NCI-H1417 (cell line): ENCODE measurements around the gene RXRA.

ENCODE experiments used
- DNase-seq, 3 experiments: peaks; one replicate each; lab custom pipeline; 2025; lab: John Stamatoyannopoulos, UW

Gene RXRA

DNA sequence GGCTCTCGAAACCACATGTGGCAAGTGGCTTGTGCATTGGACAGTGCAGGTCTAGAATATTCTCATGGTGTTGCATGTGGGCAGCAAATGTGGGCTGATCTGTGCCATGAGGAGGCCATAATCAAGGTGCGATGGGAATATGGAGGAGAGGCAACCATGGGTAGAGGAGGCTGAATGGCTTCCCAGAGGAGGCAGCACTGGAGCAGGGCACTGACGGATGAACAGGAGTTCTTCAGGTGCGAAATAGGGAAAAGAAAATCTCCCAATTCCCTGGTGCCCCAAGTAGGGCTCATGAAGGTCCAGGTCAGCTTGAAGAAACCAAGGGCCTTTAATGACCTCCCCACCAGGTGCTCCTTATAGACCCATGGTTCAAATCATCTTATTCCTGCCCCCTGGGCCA, 126.5 kb downstream of the RXRA start:
- no peak for DNase-seq

DNA sequence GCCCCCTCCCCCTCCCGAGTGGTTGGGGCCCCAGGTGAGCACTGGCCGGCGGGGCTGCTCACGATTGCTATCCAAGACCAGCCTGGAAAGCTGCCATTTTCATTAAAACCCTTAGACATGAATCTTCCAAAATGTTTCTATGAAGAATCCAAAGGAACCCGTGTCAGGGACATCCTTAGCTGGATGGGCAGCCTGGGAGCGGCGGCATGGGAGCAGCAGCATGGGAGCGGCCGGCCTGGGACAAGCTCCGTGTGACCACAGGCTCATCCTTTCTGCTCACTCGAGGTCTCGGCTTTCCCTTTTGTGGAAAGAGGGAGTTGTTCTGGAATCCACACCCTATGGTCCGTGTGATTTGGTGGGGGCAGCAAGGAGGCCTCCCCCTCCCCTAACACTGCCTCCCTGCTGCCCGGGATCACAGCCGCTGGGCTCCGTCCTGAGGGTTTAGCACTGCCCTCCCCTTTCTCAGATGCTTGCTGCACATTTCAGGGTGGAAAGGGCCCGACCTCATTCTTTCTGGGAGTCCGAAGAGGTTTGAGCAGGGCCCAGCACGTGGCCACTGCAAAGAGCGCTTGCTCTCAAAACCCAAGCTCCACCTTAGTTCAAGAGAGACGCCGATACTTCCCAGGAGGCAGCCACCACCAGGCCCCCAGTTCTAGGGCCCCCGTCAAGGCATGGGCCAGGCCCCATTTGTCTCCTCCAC, 127.7 kb downstream of the RXRA start:
- no peak for DNase-seq

DNA sequence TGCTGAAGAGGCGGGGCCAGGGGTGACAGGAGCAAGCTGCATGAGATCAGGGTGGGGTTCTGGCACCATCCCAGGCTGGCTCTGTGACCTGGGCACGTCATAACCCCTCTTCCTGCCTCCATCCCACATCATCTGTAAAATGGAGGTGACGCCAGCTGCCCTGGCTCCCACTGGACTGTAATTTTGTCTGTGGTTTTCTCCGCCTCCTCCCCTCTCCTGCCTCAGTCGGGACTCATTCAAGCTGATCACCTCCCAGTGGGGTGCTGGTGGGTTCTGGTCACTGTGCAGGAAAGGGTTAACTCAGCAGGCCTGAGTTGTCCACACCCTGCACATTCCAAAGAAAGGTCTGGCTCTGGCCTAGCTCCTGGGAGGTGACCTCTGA, 128.2 kb downstream of the RXRA start:
- no peak for DNase-seq

DNA sequence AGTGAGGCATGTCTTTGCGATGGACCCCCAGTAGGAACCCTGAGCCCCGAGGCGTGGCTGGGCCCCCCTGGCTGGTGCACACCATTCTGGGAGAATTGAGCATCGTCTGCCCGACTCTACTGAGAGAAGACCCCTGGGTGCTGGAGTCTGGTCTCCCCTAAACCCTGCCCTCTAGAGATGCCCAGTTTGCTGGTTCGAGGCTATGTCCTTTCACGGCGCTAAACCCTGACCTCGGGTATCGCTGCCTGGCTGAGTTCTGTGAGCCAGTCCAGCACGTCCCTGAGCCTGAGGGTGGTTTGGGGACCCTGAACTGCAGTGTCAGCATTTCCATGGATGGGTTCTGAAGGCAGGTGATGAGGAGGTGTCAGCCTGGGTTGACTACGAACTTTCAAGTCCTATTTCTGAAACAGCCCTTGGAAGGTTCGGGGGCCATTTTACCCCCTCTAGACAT, 128.8 kb downstream of the RXRA start:
- no peak for DNase-seq

DNA sequence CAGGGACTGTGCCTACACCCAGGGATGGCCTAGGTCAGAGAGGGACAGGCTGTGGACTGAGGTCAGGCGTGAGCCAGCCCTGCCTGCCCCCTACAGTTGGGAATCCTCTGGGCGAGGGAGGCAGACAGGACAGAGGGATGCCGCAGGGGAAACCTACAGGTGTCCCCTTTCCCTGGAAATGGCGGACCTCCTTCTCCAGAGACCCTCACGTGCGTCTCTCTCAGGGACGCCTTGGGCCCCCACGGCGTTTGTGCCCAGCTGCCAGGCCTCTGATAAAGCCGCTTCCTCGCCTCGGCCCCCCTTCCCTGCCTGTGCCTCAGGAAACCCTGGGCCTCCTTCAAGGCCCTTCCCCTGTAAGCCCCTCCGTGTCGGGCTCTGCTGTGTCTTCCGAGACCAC, 129.3 kb downstream of the RXRA start:
- DNase-seq, result no peak

DNA sequence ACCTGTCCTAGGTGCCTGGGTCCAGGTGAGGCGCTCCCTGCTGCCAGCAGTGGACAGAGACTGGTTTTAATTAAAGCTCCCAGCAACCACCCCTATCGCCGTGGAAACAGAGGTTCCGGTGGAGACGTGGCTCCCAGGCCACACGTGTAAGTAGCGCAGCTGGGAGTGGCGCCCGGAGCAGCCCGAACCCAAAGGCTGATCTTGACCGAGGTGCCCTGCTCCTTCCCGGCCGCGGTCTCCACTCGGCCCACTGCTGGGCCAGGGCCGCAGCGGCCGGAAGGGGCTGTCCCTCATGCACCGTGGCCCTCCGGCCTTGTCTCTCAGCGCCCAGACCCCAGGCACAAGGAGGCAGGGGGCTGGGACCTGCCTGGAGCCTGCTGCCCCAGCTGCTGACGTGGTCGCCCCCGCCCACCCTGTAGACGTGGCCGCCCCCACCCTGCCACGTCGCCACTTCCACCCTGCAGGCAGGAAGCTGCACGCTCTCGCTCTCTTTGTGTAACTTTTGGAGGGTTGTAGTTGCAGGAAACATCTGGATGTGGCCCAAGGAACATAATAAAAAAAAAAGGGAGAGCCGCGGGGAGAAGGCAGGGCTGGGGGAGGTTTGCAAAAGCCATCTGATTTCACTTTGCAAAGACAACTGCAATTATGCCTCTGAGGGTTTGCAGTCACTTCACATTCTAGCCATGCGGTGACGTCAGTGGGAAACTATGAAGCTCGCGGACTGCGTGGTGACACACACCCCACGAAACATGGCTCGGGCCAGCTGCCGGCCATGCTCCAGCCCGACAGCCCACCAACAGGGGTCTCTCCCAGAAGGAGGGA, 129.9 kb downstream of the RXRA start:
- DNase-seq, result peak in 2 of 3 experiments; percentile 37 to 70

DNA sequence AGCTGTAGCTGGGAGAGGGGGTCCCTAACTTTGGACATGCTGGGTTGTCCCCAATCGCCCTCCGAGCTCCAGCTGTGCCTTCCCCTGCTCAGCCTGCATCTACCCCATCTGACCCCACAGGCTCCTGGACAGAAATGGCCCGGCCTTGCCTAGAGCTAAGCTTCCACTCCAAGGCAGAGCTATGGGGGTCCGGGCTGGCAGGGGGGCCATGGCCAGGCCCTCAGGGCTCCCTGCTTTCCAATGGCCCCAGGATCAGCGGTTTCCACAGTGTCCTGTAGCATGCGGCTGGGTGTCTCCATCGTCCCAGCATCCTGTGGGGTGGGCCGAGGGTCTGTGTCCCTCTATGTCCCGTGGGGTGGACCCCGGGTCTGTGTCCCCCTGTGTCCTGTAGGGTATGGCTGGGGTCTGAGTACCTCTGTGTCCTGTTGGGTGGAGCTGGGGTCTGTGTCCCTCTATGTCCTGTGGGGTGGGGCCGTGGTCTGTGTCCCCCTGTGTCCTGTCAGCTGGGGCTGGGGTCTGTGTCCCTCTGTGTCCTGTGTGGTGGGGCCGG, 130.6 kb downstream of the RXRA start:
- DNase-seq, result no peak

DNA sequence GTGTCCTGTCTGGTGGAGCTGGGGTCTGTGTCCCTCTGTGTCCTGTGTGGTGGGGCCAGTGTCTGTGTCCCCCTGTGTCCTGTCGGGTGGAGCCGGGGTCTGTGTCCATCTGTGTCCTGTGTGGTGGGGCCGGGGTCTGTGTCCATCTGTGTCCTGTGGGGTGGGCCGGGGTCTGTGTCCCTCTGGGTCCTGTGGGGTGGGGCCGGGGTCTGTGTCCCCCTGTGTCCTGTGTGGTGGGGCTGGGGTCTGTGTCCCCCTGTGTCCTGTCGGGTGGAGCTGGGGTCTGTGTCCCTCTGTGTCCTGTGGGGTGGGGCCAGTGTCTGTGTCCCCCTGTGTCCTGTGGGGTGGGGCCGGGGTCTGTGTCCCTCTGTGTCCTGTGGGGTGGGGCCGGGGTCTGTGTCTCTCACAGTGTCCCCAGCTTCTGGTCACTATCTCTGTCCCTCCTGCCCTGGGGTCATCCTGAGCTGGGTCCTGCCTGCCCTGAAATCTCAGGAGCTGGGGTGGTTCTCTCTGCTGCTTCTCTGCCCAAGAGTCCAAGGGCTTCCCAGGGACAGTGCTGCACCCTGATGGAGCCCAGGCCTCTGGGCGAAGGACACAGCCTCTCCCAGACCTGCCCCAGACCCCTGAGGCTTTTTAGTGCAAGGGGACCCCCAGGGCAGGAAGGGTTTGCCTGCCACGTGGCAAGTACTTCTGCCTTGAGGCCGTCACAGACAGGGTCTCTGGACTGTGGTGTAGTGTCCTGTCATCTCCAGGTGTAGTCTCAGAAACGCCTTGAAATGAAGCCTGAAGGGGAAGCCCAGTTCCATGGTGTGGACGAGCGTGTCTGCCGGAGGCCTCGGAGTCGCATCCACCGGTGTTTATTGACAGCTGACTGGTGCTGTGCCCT, 131.3 kb downstream of the RXRA start:
- no peak for DNase-seq

DNA sequence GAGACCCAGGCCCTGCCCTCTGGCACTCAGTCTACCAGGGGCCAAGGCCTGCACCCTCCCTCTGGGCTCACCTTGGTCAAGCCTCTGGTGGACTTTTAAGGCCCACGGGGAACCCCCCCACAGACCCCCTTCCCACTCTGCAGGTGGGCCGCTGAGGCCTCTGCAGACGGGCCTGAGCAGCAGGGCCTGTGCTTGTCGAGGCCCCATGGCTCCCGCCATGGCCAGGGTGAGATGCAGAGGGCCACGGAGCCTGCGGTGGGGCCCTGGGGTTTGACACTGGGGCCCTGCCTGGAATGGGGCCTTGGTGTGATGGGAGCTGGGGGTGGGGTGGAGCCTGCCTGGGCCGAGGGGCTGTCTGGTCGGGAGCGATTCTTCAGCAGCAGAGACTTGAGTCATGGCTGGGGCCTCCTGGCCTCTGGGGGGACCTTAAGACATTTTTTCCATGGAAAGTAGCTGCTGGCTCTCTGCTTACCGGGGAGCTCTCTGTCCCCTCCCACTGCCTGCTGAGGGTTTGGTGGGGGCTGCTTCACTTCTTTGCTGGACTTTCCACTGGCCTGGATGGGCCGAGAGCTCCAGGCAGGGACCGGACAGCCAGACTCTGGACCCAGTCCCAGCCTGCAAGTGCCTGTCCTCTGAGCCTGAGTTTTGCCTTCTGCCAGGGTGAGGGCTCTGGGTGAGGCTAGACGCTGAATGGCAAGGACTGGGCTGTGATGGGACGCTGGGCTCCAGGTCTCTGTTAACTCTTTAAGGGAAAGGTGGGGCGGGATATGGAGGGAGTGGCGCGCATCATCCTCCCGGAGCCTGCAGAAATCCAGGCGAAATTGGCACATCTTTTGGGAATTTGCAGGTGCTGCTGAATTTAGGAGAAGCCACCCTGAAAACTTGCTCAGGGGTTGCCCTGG, 132.2 kb downstream of the RXRA start:
- no peak for DNase-seq

DNA sequence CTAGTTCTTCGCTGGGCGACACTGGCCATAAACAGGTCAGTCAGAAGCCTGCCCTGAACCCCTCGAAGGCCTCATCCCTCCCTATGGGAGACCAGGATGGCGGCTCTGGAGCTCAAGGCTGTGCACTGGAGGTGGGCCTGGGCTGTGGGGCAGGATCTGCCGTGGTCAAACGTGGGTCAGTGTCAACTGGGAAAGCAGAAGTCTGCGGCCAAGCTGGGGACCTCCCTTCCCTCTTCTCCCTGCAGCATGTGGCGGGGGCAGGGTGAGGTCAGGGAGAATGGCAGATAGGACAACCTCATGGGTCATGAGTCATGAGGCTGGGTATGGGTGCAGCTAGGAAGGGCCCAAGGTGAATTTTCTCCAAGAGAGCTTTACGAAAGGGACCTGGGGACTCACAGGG, 132.9 kb downstream of the RXRA start:
- DNase-seq, result no peak

DNA sequence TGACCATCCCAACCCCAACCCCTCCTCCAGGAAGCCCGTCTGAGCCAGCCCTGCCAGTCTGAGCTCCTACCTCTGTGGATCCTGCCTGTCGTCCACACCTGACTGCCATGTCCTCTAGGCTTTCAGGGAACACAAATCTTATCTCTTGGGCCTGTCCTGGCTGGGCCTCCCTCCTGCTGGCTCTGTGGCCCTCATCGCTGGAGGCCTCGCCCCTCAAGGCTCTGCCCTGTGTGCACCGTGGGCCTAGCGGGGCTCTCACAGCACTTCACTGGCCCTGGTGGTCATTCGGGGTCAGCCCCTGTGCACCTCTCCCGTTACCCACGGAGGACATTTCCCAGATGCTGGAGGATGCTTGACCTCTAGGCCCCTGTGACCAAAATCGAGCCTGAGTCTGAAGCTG, 133.3 kb downstream of the RXRA start:
- DNase-seq, result no peak

DNA sequence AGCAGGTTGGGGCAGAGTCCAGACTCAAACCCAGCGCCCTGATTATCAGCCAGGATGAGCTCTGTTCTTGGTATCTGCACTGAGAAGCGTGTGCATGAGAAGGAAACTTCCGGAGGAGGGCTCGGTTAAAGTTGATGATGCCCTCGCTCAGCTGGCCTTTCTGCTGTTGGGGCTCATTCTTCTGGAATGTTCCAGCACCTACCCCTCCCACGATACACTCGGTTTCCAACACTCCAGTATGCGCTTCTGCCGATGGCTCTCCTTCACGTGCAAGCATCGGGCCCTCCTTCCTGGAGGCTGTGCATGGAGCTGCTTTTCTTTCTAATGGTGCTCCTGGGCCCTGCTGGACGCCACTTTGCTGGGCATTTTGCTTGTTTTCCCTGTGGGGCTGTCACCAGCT, 134.0 kb downstream of the RXRA start:
- DNase-seq, result peak in 2 of 3 experiments; percentile 9 to 41

DNA sequence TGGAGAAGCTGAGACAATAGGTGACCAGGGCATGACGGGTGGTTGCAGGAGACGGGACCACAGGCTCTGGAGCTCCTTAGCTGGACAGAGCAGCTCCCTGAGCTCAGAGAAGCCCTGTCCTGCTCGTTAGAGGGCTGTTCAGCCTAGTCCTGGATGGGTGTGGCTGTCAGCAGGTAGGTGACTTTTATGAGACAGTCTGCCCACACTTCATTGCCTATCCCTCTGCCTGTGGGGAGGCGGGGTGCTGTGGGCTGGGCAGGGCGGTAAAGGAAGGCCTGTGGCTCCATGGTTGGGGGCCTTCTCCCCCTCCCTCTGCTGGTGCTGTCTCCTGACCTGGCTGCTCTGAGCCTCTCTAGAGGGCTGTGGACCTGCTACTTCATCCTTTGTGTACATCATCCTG, 134.6 kb downstream of the RXRA start:
- no peak for DNase-seq

DNA sequence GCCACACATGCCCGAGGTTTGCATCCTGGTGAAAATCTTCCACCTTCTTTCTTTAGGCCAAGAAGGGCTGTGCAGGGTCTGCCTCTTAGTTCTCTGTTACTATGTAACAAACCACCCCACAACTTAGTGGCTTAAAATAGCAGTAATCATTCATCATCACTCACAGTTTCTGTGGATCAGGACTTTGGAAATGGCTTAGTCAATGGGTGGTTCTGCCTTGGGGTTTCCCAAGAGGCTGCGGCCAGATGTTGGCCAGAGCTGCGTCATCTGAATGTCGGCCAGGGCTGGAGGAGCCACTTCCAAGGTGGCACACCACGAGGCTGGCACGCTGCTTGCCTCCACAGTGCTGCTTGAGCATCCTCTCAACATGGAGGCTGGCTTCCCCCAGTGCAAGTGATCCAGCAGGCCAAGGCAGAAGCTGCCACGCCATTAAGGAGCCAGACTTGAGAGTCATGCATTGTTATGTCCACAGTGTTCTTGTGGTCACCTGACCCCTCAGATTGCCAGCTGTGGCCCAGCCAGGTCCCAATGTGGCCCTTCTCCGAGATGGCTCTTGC, 135.2 kb downstream of the RXRA start:
- DNase-seq, result no peak

DNA sequence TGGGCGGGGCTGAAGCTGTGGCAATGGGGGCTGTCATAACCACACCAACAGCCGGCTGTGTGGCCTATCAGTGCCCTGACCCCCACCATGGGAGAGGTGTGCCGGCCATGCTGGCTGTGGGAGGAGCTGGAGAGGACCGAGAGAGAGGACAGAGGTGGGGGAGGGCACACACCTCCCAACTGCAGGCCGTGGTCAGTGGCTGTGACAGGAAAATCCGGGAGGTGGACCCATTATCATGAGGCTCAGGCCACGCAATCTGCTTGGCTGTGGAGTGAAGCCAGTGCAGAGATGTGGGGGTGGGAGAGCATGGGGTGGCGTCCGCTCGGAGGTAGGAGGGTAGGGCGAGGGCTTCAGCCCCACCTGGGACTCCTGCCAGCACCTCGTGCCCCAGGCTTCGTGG, 136.1 kb downstream of the RXRA start:
- no peak for DNase-seq

DNA sequence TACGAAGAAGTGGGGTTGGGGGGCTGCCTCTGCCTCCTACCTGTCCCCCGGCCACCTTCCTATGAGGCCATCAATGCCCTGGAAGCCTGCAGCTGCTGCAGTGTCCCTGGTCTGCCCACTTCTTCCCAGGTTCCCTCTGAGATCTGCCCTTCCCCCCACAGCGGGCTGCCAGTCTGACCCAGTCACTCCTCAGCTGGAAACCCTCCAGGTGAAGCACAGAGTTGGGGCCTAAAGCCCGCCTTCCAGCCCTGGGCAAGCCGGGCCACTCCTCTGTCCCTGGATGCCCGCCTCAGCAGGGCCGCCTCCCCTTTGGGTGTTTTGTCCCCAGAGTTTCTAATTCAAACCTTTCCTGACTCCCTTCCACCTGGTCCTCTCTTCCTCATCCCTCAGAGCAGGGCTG, 137.0 kb downstream of the RXRA start:
- DNase-seq, result no peak

DNA sequence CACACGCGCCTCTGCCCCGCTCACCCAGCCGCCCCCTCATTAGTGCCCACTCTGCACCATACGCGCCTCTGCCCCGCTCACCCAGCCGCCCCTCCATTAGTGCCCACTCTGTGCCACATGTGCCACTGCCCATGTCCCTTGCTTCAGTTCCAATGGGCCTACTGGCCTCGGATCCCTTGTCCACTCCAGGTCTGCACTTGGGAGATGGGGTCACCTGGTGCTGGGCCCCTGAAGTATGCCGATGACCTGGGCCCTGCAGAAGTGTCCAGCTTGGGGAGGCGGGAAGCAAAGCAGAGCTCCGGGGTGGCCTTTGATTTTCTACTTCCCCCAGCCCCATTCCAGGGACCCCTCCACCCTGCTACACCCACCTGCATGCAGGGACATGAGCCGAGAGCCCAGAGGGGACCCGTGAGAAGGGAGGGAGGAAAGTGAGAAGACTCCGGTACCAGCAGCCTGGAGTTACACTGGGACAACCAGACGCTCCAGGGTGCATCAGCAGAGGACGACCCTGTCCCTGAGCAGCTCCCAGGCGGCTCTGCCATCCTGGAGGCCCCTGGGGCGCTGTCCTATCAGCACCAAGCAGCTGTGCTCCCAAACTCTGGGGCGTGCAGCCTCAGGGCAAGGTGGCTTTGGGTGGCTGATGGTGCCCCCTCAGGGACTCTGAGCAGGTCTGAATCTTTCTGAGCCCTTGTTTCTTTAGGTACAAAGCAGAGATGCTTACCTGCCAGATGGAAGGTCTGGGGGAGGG, 140.8 kb downstream of the RXRA start:
- no peak for DNase-seq

DNA sequence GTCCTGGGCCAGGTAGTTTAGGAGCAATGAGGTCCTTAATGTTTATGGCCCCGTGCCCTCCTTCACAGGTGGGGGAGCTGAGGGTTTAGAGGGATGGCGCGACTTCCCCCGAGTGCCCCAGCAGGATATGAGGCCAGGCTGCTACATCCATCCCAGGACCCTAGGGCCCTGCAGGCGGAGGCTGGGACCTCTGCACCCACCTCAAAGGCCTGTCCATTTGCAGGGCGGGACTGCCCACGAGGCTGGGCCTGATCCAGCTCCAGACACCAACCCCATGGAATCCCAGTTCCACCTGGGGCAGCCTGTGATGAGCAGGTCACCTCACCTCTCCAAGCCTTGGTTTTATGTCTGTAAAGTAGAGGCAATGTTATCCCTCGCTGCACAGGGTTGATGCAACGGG, 142.1 kb downstream of the RXRA start:
- no peak for DNase-seq

DNA sequence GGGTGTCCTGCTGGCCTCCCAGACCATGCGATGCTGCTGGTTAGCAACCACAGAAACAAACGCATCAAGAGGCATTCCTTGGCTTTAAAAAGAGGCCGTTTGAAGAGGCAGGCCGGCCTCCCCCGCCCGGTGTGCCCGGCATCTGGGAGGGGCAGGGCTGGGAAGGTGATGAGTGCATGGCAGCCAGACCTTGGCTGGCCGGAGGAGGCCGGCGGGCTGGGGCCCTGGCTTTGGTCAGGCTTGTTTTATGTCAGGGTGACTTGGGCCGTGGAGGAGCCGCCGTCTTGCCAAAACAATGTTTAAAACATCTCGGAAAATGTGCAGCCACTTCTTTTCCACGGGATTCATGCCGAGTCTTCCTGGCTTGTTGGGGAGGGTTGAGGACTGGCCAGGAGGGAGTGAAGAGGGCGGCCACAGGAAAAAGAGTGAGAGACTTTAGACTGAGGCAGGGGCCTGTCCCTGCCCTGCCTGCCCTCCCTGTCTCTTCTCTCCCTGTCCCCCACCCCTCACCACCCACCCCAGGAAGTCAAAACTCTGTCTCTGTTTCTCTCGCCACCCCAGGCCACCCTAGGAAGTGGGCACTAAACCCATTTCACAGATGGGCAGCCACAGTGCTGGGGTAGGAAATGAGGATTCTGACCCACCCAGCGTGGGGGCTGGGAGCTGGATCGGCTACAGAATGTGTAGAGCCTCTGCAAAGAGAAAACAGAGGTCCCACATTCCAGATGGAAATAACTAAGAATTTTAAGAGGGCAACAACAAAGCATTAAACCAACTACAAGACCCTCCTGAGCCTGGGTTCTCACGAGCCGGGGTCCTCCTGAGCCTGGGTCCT, 143.0 kb downstream of the RXRA start:
- no peak for DNase-seq
